H1 (cell line): Measurements from ENCODE around the gene ACOT2. TPM values are rescaled to one million over a fixed set of nuclear protein-coding genes. Genes with fewer than 3 reads are reported as not detected.
A peak's percentile ranks its signal among the peaks of the same experiment; 100 is the strongest.
"Not testable (repeated sequence)": the region's sequence is repeated elsewhere in the genome, so short reads cannot be mapped to it uniquely, and the experiment has no call there.

Experiments
- CTCF ChIA-PET: fragments of 300-600 bp; sonication (Branson Sonifier 250); formaldehyde crosslinking; loops from one replicate; lab custom pipeline; 2021; ENCODE audit not compliant: partially characterized antibody; lab: Charles Lee
- POLR2A ChIA-PET: fragments of 300-600 bp; sonication (Branson Sonifier 250); formaldehyde crosslinking; loops from one replicate; lab custom pipeline; 2021; ENCODE audit warnings: inconsistent platforms; ENCODE audit not compliant: partially characterized antibody; lab: Charles Lee
- DNase-seq, 2 experiments: peaks; one replicate each; pipeline versions ENCODE4 v3.0.0 to v3.0.0-alpha.2; 2010 to 2022; ENCODE audit warnings: low spot score in 2 of 2, low read depth in 1 of 2, mixed read lengths in 1 of 2
- FAIRE-seq: peaks from 2 replicates; lab custom pipeline; 2011; peaks lifted over from hg19 to GRCh38; lab: Jason Lieb, UNC
- H2AFZ ChIP-seq: 2 replicates; pipeline ENCODE4 v1.8.1; 2012; ENCODE audit warnings: low read length, inconsistent platforms
- H2AK5ac ChIP-seq: 2 replicates; pipeline ENCODE4 v1.6.1; 2013; ENCODE audit warnings: low read depth, low read length
- H2BK120ac ChIP-seq: replicated peaks from 2 replicates; pipeline ENCODE3; 2013; ENCODE audit warnings: low read depth, low read length, inconsistent platforms
- H2BK12ac ChIP-seq: 2 replicates; pipeline ENCODE4 v1.6.1; 2013; ENCODE audit warnings: low read depth, low read length
- H2BK15ac ChIP-seq: 2 replicates; pipeline ENCODE4 v1.6.1; 2013; ENCODE audit warnings: low read length
- H2BK20ac ChIP-seq: 2 replicates; pipeline ENCODE4 v1.6.1; 2013; ENCODE audit warnings: low read length
- H2BK5ac ChIP-seq: 2 replicates; pipeline ENCODE4 v1.6.1; 2013; ENCODE audit warnings: low read depth, low read length
- H3K14ac ChIP-seq: 2 replicates; pipeline ENCODE4 v1.6.1; 2013; ENCODE audit warnings: inconsistent platforms; ENCODE audit not compliant: insufficient read length
- H3K18ac ChIP-seq: 2 replicates; pipeline ENCODE4 v1.6.1; 2013; ENCODE audit warnings: low read length; ENCODE audit errors: extremely low read depth
- H3K23ac ChIP-seq: 2 replicates; pipeline ENCODE4 v1.6.1; 2013; ENCODE audit warnings: inconsistent platforms; ENCODE audit not compliant: insufficient read length
- H3K23me2 ChIP-seq: 2 replicates; pipeline ENCODE4 v1.6.1; 2013; ENCODE audit warnings: low read depth, low read length
- H3K27ac ChIP-seq: 2 replicates; pipeline ENCODE4 v1.6.1; 2011; ENCODE audit warnings: low read depth, low read length, inconsistent platforms
- H3K27me3 ChIP-seq, 4 experiments: replicated peaks in 1 of 4; 1 replicate in 1 of 4; 2 replicates in 3 of 4; pipeline versions ENCODE4 v1.6.1 to v1.8.1; 2011 to 2013; ENCODE audit warnings: low read length in 3 of 4, mild to moderate bottlenecking in 3 of 4, inconsistent platforms in 2 of 4, mixed read lengths in 2 of 4, moderate library complexity in 1 of 4; ENCODE audit not compliant: control insufficient read depth in 3 of 4, insufficient read depth in 3 of 4; ENCODE audit errors: extremely low read depth in 1 of 4
- H3K36me3 ChIP-seq, 4 experiments: 2 replicates each; pipeline versions ENCODE4 v1.6.1 to v1.8.1; 2011 to 2013; ENCODE audit warnings: mild to moderate bottlenecking in 4 of 4, low read length in 3 of 4, moderate library complexity in 2 of 4, control low read depth in 1 of 4, inconsistent platforms in 1 of 4; ENCODE audit not compliant: insufficient read depth in 4 of 4, control insufficient read depth in 2 of 4
- H3K4ac ChIP-seq: replicated peaks from 2 replicates; pipeline ENCODE3; 2013; ENCODE audit warnings: low read length, low read depth, mixed read lengths, inconsistent platforms; ENCODE audit not compliant: insufficient read length
- H3K4me1 ChIP-seq, 4 experiments: replicated peaks in 1 of 4; 1 replicate in 1 of 4; 2 replicates in 3 of 4; pipeline versions ENCODE4 v1.6.1 to v1.8.1; 2011 to 2013; ENCODE audit warnings: low read length in 3 of 4, inconsistent platforms in 2 of 4, mixed read lengths in 1 of 4; ENCODE audit not compliant: insufficient read depth in 4 of 4, control insufficient read depth in 3 of 4
- H3K4me2 ChIP-seq, 2 experiments: 2 replicates each; pipeline versions ENCODE4 v1.6.1 to v1.8.1; 2011 to 2013; ENCODE audit warnings: low read depth in 2 of 2, low read length in 2 of 2, control low read depth in 1 of 2, inconsistent platforms in 1 of 2, mild to moderate bottlenecking in 1 of 2; ENCODE audit not compliant: insufficient read depth in 1 of 2
- H3K4me3 ChIP-seq, 4 experiments: fragments of 200-600, 300-600 bp in 1 of 4; sonication (generic), shearing (Covaris generic), sonication (Bioruptor Twin) in 1 of 4; 2 replicates each; pipeline versions ENCODE4 v1.5.1 to v1.8.1; 2011 to 2016; ENCODE audit warnings: low read length in 4 of 4, low read depth in 3 of 4, control low read depth in 2 of 4, inconsistent platforms in 2 of 4, mild to moderate bottlenecking in 2 of 4, mixed read lengths in 1 of 4, moderate library complexity in 1 of 4; ENCODE audit not compliant: insufficient read depth in 2 of 4; ENCODE audit errors: extremely low read depth in 1 of 4
- H3K56ac ChIP-seq: replicated peaks from 2 replicates; pipeline ENCODE3; 2013; ENCODE audit warnings: low read depth, mild to moderate bottlenecking, mixed read lengths, low read length, inconsistent platforms; ENCODE audit not compliant: insufficient read length
- H3K79me1 ChIP-seq: 2 replicates; pipeline ENCODE4 v1.6.1; 2013; ENCODE audit warnings: low read depth, low read length, control low read depth
- H3K79me2 ChIP-seq, 2 experiments: 2 replicates each; pipeline versions ENCODE4 v1.6.1 to v1.8.1; 2012 to 2013; ENCODE audit warnings: low read length in 2 of 2, mild to moderate bottlenecking in 2 of 2, inconsistent platforms in 1 of 2; ENCODE audit not compliant: insufficient read depth in 2 of 2, control insufficient read depth in 1 of 2
- H3K9ac ChIP-seq, 4 experiments: replicated peaks in 1 of 4; 1 replicate in 1 of 4; 2 replicates in 3 of 4; pipeline versions ENCODE4 v1.6.1 to v1.8.1; 2011 to 2013; ENCODE audit warnings: low read depth in 3 of 4, low read length in 3 of 4, control low read depth in 2 of 4, mild to moderate bottlenecking in 2 of 4, moderate library complexity in 2 of 4, inconsistent platforms in 1 of 4; ENCODE audit errors: extremely low read depth in 1 of 4
- H3K9me3 ChIP-seq, 2 experiments: 2 replicates each; pipeline versions ENCODE4 v1.6.1 to v1.8.1; 2012 to 2013; ENCODE audit warnings: mild to moderate bottlenecking in 2 of 2, moderate library complexity in 2 of 2, control low read depth in 1 of 2, inconsistent platforms in 1 of 2, low read depth in 1 of 2, low read length in 1 of 2, mixed read lengths in 1 of 2; ENCODE audit not compliant: insufficient read depth in 2 of 2
- H4K20me1 ChIP-seq, 2 experiments: replicated peaks in 1 of 2; 2 replicates each; pipeline versions ENCODE3 to v1.8.1; 2011 to 2013; ENCODE audit warnings: inconsistent platforms in 2 of 2, low read length in 2 of 2, mild to moderate bottlenecking in 1 of 2; ENCODE audit not compliant: insufficient read depth in 2 of 2, control insufficient read depth in 1 of 2
- H4K5ac ChIP-seq: 2 replicates; pipeline ENCODE4 v1.6.1; 2013; ENCODE audit warnings: low read length, low read depth, mixed read lengths, inconsistent platforms; ENCODE audit not compliant: insufficient read length
- H4K8ac ChIP-seq: 2 replicates; pipeline ENCODE4 v1.8.0; 2013; ENCODE audit warnings: mild to moderate bottlenecking, moderate library complexity, low read length, inconsistent platforms; ENCODE audit not compliant: insufficient read depth; ENCODE audit errors: extremely low read depth
- H4K91ac ChIP-seq: replicated peaks from 2 replicates; pipeline ENCODE3; 2013; ENCODE audit warnings: low read length, mixed read lengths, inconsistent platforms; ENCODE audit not compliant: insufficient read length
- WGBS, 2 experiments: shearing (Covaris generic) in 1 of 2; methylation state at CpG; one replicate each; pipeline versions ENCODE4 v1.1.6 to v1.1.7; 2013 to 2015; ENCODE audit warnings: low lambda C conversion rate in 2 of 2, mixed read lengths in 2 of 2, inconsistent platforms in 1 of 2, low coverage in 1 of 2, missing lambda C conversion rate in 1 of 2; ENCODE audit not compliant: insufficient replicate concordance in 2 of 2, insufficient coverage in 1 of 2, insufficient read length in 1 of 2; ENCODE audit errors: extremely low coverage in 1 of 2, missing lambda C conversion rate in 1 of 2; 5-methylcytosine and 5-hydroxymethylcytosine counted together
- polyA plus RNA-seq, 7 experiments: library from polyadenylated mRNA; depleted of rRNA in 3 of 7; stranded (reverse) in 5 of 7; unstranded in 2 of 7; fragments of >200 nt in 5 of 7; fragments of 200-250 nt in 2 of 7; gene quantifications; 1 replicate in 5 of 7; 2 replicates in 1 of 7; 4 replicates in 1 of 7; pipeline versions ENCODE4 v1.2.1 to v1.2.3, GENCODE V29; 2011 to 2013; ENCODE audit warnings: missing spikeins in 2 of 7, mixed read lengths in 2 of 7
- total RNA-seq: library from RNA; stranded (reverse); fragmentation: NEBNext Ultra II Directional; extraction: Animal tissue kit (Norgen Biotek cat#: 25700); gene quantifications from 2 replicates; pipeline ENCODE4 v1.2.1, GENCODE V29; 2021

The ACOT2 gene
- total and polyA plus RNA-seq, 2 of the 8 experiments (the other 6 are each of a cell fraction or from before 2014, with no cell fraction given) = 5.8 to 5.9 TPM

GRCh38 chr14:73531971-73532370 lies 37.0 kb upstream of the ACOT2 start:
- H3K4me2 ChIP-seq, H3K9me3 ChIP-seq, H2BK12ac ChIP-seq, H2BK20ac ChIP-seq, H2BK120ac ChIP-seq, H4K20me1 ChIP-seq, H3K23ac ChIP-seq, DNase-seq, H4K8ac ChIP-seq, H3K79me1 ChIP-seq, H4K91ac ChIP-seq, H3K4ac ChIP-seq, H3K56ac ChIP-seq, H3K14ac ChIP-seq, H3K27ac ChIP-seq, H2AK5ac ChIP-seq, H3K9ac ChIP-seq, H3K27me3 ChIP-seq, H3K4me3 ChIP-seq, H4K5ac ChIP-seq, H3K4me1 ChIP-seq, H3K79me2 ChIP-seq, H3K23me2 ChIP-seq, H3K18ac ChIP-seq, H2BK15ac ChIP-seq, H3K36me3 ChIP-seq, H2BK5ac ChIP-seq, H2AFZ ChIP-seq: not testable (repeated sequence)
- WGBS, 2 experiments = 93% methylated on average over 3 of the region's 3 CpGs; no CpG with 5 or more reads in 1 of the 2 experiments
- FAIRE-seq = peak; percentile 74
- CTCF ChIA-PET = interaction anchor here (9.2 kb wide), 1 partner anchor 23 kb away, joined by 72 read pairs; no protein-coding TSS in a partner anchor
- POLR2A ChIA-PET = interaction anchor here (0.9 to 3.0 kb wide), 2 partner anchors 10 to 41 kb away, joined by 3 to 8 read pairs; partner anchors contain the start of gene RIOX1
